Cerebellar nuclear complex (tissue), 1 donor: ENCODE data around the gene KPNA4.
"Not testable (repeated sequence)": the region's sequence is repeated elsewhere in the genome, so short reads cannot be mapped to it uniquely, and the experiment has no call there.

Experiments used
- DNase-seq, 2 experiments: peaks; one replicate each; lab custom pipeline; 2025; lab: John Stamatoyannopoulos, UW

KPNA4 gene

GRCh38 chr3:160490166-160490565 is 75.2 kb downstream of the KPNA4 start:
- DNase-seq, result no peak

DNA sequence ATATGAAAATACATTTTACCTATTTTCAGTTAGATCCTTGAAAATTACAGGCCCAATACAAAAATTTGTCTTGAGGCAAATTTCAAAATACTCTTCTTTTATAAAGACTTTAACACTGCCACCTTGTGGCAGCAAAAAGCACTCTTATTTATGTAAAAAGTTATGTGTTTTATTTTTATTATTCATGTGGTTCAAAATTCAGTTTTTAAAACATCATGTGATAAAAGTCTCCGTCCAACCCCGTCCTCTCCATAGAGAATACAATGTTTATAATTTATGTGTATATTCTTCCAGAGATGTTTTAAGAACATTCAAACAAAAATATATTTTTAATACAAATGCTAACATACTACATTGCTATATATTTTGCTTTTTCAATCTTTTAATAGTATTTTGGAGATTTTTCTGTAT is 78.9 kb downstream of the KPNA4 start:
- no peak for DNase-seq

GRCh38 chr3:160482796-160483195 is 82.6 kb downstream of the KPNA4 start:
- no peak for DNase-seq

DNA sequence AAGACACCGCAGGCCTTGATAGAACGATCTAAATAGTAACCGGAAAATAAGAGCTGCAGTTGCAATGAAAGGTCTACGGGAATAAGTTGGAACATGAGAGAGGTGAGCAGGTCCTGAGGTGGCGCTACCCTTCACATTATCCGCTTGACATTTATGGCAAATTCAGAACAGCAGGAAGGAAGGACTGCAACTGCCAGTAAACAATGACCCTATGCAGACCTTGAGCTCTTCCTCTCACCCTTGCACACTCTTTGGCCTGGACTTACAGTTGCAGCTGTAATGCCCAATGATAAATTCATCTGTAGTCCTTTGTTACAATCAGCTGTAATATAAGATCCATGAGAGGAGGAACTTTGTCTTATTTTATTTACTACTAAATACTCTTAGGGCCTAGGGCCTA is 83.5 kb downstream of the KPNA4 start:
- no peak for DNase-seq

DNA sequence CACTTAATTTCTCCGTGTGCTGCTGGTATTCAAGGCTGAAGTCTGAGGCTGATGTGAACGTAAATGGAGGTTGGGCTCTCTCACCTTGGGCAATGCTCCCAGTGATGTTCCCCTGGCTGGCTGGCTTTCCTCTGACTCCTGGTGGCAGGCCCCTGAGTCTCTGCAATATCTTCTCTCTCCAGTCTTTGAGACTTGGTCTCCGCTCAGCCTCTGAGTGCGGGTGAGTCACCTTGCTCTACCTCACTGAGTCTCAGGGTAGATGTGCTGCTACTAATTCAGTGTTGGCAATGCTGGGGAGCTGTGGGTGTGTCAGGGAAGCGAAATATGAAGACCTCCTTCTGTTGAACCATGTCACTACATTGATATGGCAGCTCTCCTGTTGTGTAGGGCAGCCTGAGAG is 84.4 kb downstream of the KPNA4 start:
- DNase-seq, result no peak

- DNase-seq, result no peak
These were observed 86.0 kb downstream of the KPNA4 start for GRCh38 chr3:160479376-160479775.

GRCh38 chr3:160478338-160478737 is 87.0 kb downstream of the KPNA4 start:
- no peak for DNase-seq

DNA sequence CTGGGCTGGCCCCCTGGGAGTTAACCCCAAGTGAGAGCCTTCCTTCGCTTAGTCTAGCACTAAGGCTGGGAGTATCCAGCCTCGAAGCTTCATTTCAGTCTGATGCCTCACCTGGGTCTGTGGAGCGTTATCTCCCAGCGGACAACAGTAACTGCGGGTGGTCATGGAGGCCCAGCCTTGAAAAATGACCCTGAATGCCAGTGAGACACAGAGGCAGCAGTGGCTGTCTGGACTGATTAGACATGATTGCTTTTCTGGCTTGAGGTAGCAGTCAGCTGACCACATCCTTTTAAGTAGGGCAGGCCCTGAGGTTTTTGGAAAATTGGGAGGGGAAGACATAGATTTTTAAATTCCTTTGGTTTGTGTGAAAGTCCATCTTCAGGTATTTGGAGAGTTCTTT is 87.6 kb downstream of the KPNA4 start:
- DNase-seq, result no peak

DNA sequence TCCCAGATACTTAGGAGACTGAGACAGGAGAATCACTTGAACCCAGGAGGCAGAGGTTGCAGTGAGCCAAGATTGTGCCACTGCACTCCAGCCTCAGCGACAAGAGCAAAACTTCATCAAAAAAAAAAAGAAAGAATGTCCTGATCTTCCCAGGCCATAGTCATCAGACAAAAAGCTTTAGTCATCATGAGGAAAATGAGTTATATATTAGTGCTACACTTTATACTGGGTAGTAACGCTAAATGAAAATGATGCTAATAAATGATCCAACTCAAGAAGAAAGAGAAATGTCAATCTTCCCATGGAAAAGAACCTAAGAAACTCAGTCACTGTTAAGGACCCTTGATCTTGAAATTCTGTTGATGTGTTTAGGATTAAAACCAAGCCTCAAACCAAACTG is 89.5 kb downstream of the KPNA4 start:
- DNase-seq, result no peak

GRCh38 chr3:160475153-160475552 is 90.2 kb downstream of the KPNA4 start:
- DNase-seq, result no peak

DNA sequence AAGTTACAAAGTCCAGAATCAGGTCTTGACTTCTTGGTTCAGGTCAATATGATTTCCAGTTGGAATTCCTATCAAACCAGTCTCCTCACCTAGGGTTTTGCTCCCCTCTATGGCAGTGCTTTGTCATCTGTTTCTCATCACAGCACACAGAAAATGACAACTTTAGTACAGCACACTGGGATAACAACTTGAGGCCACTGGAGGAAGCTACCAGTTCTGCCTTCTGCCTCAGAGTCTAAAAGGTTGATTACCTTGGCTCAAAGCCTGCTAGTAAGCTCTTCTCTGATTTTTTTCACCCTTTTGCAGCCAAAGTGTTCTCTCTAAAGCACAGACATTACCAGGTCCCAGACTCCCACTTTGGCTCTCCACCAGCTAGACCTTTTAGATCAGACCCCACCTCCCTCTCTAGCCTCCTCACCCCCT is 90.9 kb downstream of the KPNA4 start:
- no peak for DNase-seq

GRCh38 chr3:160473978-160474377 is 91.4 kb downstream of the KPNA4 start:
- no peak for DNase-seq

- no peak for DNase-seq
These were observed 92.2 kb downstream of the KPNA4 start for GRCh38 chr3:160473221-160473620.

GRCh38 chr3:160472344-160472743 is 93.0 kb downstream of the KPNA4 start:
- no peak for DNase-seq

- DNase-seq, result no peak
These were observed 93.5 kb downstream of the KPNA4 start for GRCh38 chr3:160471892-160472291.

DNA sequence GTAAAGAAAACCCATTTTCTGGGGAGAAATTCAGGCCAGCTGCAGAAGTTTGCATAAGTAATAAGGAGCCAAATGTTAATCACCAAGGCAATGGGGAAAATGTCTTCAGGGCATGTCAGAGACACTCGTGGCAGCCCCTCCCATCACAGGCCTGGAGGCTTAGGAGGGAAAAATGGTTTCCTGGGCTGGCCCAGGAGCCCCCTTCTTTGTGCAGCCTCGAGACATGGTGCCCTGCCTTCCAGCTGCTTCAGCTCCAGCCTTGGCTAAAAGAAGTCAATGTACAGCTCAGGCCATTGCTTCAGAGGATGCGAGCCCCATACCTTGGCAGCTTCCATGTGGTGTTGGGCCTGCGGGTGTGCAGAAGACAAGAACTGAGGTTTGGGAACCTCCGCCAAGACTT is 95.2 kb downstream of the KPNA4 start:
- DNase-seq, result no peak

GRCh38 chr3:160464971-160465370 is 100.4 kb downstream of the KPNA4 start:
- no peak for DNase-seq

DNA sequence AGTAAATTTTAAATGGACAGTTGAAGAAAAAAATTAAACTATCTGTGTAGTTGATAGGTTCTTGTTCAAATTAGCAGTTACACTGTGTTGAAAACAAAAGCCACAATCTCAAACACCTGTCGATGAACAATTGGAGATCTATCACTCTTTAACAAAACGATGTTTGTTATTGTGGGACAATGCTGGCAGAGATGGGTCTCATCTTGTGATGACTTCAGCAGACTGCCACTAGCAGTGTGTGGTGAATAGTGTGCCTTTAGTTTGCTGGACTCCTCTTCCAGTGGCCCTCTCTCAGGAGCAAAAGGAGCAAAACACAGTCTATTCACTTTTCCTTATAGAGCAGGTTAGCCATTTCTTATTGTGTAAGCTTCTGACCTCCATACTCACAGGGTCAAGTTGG is 101.0 kb downstream of the KPNA4 start:
- no peak for DNase-seq

DNA sequence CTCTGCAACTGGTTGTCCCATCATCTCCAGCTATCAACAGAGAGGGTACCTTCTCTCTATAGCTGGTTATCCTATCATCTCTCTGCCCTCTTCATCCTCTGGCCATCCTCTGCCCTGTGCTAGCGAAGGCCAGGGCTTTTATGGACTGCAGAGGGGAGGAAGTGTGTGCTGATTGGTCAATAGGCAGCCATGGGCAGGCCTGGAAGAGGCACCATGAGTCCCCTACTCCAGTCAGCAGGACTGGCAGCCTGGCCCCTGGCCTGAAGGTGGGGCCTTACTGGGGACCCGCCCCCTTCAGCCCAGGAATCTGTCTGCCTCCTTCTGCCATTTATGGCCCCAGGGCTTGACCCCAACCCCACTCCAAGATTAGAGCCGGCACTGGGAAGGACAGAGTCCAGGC is 105.3 kb downstream of the KPNA4 start:
- no peak for DNase-seq

DNA sequence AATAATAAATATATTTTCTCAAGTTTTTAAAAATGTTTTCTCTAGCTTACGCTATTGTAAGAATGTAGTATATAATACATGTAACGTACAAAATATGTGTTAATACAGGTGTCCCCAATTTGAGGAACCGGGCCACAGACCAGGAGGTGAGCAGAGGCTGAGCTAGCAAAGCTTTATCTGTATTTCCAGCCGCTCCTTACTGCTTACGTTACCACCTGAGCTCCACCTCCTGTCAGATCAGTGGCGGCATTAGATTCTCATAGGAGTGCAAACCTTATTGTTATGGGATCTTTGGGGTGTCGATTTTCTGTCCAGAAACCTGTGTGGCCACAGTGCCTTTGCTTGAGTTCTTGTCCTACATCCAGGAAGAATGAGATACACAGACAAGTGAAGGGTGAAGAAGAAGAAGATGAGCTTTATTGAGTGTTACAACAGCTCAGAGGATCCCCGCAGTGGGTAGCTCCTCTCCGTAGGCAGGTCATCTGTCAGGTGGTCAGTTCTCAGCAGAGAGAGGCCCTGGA is 105.9 kb downstream of the KPNA4 start:
- DNase-seq, result no peak

GRCh38 chr3:160458151-160458550 is 107.2 kb downstream of the KPNA4 start:
- DNase-seq, result no peak

DNA sequence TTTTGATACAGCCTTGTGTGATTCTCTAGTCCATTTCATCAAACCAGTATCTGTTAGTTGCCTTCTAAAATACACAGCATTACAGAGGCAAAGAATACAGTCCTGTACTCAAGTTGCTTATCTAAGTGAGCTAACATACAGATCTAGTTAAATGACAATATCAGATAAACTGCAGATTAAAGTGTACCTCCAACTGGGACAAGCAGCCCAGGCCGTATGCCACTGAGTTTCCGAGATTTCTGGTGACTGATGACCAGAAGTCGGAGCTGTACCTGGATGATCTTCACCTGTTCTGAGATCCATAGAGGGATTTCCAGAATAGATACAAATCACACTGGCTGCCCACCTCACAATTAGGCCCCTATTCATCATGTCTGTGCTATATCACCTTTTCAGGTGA is 109.5 kb downstream of the KPNA4 start:
- DNase-seq, result no peak

GRCh38 chr3:160454995-160455394 is 110.4 kb downstream of the KPNA4 start:
- no peak for DNase-seq

- DNase-seq, result not testable (repeated sequence)
These were observed 113.1 kb downstream of the KPNA4 start for GRCh38 chr3:160452251-160452650.

DNA sequence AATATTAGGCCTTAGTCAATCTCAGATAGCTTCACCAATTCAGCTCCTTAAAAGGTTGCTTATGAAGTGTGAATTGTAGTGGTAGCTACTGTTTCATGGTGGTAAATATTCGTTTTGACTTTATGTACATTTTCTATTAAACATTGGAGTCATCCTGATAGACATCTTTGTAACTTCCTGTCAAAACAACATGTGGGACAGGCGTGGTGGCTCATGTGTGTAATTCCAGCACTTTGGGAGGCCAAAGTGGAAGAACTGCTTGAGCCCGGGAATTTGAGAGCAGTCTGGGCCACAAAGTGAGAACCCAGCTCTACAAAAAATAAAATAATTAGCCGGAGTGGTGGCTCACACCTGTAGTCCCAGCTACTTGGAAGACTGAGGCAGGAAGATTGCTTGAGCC is 113.8 kb downstream of the KPNA4 start:
- DNase-seq, result no peak
